Astrocyte (in vitro differentiated cells and primary cell): ENCODE data around the gene EBF4. TPM values are rescaled to one million over a fixed set of nuclear protein-coding genes. Genes with fewer than 3 reads are reported as not detected.
"Not testable (repeated sequence)": the region's sequence is repeated elsewhere in the genome, so short reads cannot be mapped to it uniquely, and the experiment has no call there.

Experiments used
- DNase-seq: peaks from one replicate; pipeline ENCODE4 v3.0.0-alpha.2; 2010; ENCODE audit warnings: low read depth
- FAIRE-seq: peaks from 2 replicates; lab custom pipeline; 2011; peaks lifted over from hg19 to GRCh38; lab: Jason Lieb, UNC
- H2AFZ ChIP-seq: 2 replicates; pipeline ENCODE4 v1.6.0; 2012; ENCODE audit warnings: low read depth, low read length, inconsistent platforms
- H3K27ac ChIP-seq: 2 replicates; pipeline ENCODE4 v1.5.1; 2011; ENCODE audit warnings: low read depth, low read length, inconsistent platforms
- H3K27me3 ChIP-seq: 2 replicates; pipeline ENCODE4 v1.6.0; 2011; ENCODE audit warnings: low read length, inconsistent platforms; ENCODE audit not compliant: insufficient read depth
- H3K36me3 ChIP-seq: 2 replicates; pipeline ENCODE4 v1.5.1; 2011; ENCODE audit warnings: low read length, inconsistent platforms; ENCODE audit not compliant: insufficient read depth
- H3K4me1 ChIP-seq: 2 replicates; pipeline ENCODE4 v1.5.1; 2011; ENCODE audit warnings: low read length, inconsistent platforms; ENCODE audit not compliant: insufficient read depth
- H3K4me2 ChIP-seq: 2 replicates; pipeline ENCODE4 v1.6.0; 2012; ENCODE audit warnings: low read length, inconsistent platforms
- H3K4me3 ChIP-seq: 2 replicates; pipeline ENCODE4 v1.5.1; 2011; ENCODE audit warnings: low read depth, mild to moderate bottlenecking, low read length, inconsistent platforms; ENCODE audit not compliant: insufficient read depth
- H3K79me2 ChIP-seq: 2 replicates; pipeline ENCODE4 v1.6.0; 2012; ENCODE audit warnings: mild to moderate bottlenecking, low read length, inconsistent platforms; ENCODE audit not compliant: insufficient read depth
- H3K9ac ChIP-seq: 2 replicates; pipeline ENCODE4 v1.6.0; 2012; ENCODE audit warnings: mild to moderate bottlenecking, low read length, inconsistent platforms
- H3K9me3 ChIP-seq: 2 replicates; pipeline ENCODE4 v1.5.1; 2012; ENCODE audit warnings: low read depth, mild to moderate bottlenecking, low read length, inconsistent platforms; ENCODE audit not compliant: insufficient read depth
- H4K20me1 ChIP-seq: 2 replicates; pipeline ENCODE4 v1.6.0; 2012; ENCODE audit warnings: low read length, inconsistent platforms; ENCODE audit not compliant: insufficient read depth
- H3K27ac Mint-ChIP-seq: one replicate; pipeline ENCODE4 v1.8.0; 2021; ENCODE audit warnings: mild to moderate bottlenecking, mixed read lengths; ENCODE audit not compliant: unreplicated experiment
- H3K27me3 Mint-ChIP-seq: one replicate; pipeline ENCODE4 v1.8.0; 2021; ENCODE audit warnings: low read depth, mixed read lengths; ENCODE audit not compliant: unreplicated experiment
- H3K36me3 Mint-ChIP-seq: one replicate; pipeline ENCODE4 v1.8.0; 2021; ENCODE audit warnings: low read depth, mixed read lengths; ENCODE audit not compliant: unreplicated experiment
- H3K4me1 Mint-ChIP-seq: one replicate; pipeline ENCODE4 v1.8.0; 2021; ENCODE audit warnings: low read depth, mixed read lengths; ENCODE audit not compliant: unreplicated experiment
- H3K4me3 Mint-ChIP-seq: one replicate; pipeline ENCODE4 v1.8.0; 2021; ENCODE audit warnings: mild to moderate bottlenecking, moderate library complexity, mixed read lengths; ENCODE audit not compliant: unreplicated experiment
- H3K9me3 Mint-ChIP-seq: one replicate; pipeline ENCODE4 v1.8.0; 2021; ENCODE audit warnings: mild to moderate bottlenecking, mixed read lengths; ENCODE audit not compliant: unreplicated experiment
- CTCF ChIP-seq: IDR thresholded peaks from 2 replicates; pipeline ENCODE4 v1.5.1; 2011; ENCODE audit warnings: low read depth, mild to moderate bottlenecking, inconsistent platforms, low read length, moderate library complexity; ENCODE audit not compliant: insufficient read depth
- EZH2 ChIP-seq: IDR thresholded peaks from 2 replicates; pipeline ENCODE4 v1.6.1; 2012; ENCODE audit warnings: mild to moderate bottlenecking, low read length, inconsistent platforms; ENCODE audit not compliant: insufficient read depth
- microRNA-seq: library from miRNA; unstranded; fragments of <30 nt; microRNA quantifications from one replicate; pipeline ENCODE4 v1.2.0, GENCODE V29; 2020
- total RNA-seq: library from RNA; stranded (reverse); gene quantifications from 2 replicates; pipeline ENCODE4 v1.2.1, GENCODE V29; 2021

Gene EBF4
- total RNA-seq, 1 donor from 2014 or later: 2.3 TPM

GRCh38 chr20:2807019-2807418, 114.4 kb downstream of the EBF4 start:
- H4K20me1 ChIP-seq: no peaks in the 10 kb centered on the region
- H3K9ac ChIP-seq: no peak overlapping the region
- H3K4me2 ChIP-seq: no peak overlapping the region
- H3K9me3 ChIP-seq: peaks cover 4% of the 10 kb centered on the region
- H3K79me2 ChIP-seq: no peaks in the 10 kb centered on the region
- TF ChIP-seq EZH2: no peak
- no peak for TF ChIP-seq CTCF
- DNase-seq (no peak), FAIRE-seq (no peak)
- Mint-ChIP-seq H3K27ac (no peak overlapping the region), H3K36me3 (no peaks in the 10 kb centered on the region), H3K9me3 (peaks cover 23% of the 10 kb centered on the region), H3K27me3 (peaks cover 58% of the 10 kb centered on the region), H3K4me1 (peaks cover 7% of the 10 kb centered on the region), H3K4me3 (no peak overlapping the region)
- H3K4me3 ChIP-seq: no peak overlapping the region
- peaks cover 49% of the 10 kb centered on the region for H3K27me3 ChIP-seq
- H3K4me1 ChIP-seq: peaks cover 10% of the 10 kb centered on the region
- H3K36me3 ChIP-seq: no peaks in the 10 kb centered on the region
- no peak overlapping the region for H2AFZ ChIP-seq
- no peak overlapping the region for H3K27ac ChIP-seq

- H3K27ac Mint-ChIP-seq, H2AFZ ChIP-seq, FAIRE-seq, H3K27ac ChIP-seq, H3K4me2 ChIP-seq, H3K4me1 ChIP-seq, H3K79me2 ChIP-seq, H3K9me3 ChIP-seq, H3K4me1 Mint-ChIP-seq, H3K4me3 Mint-ChIP-seq, DNase-seq, H4K20me1 ChIP-seq, H3K36me3 ChIP-seq, H3K4me3 ChIP-seq, H3K36me3 Mint-ChIP-seq, H3K9ac ChIP-seq: not testable (repeated sequence)
- Mint-ChIP-seq H3K27me3 (peaks cover 51% of the 10 kb centered on the region), H3K9me3 (peaks cover 21% of the 10 kb centered on the region)
- peaks cover 40% of the 10 kb centered on the region for H3K27me3 ChIP-seq
Observed at GRCh38 chr20:2807929-2808328, 115.3 kb downstream of the EBF4 start.

- H3K27me3 Mint-ChIP-seq: peaks cover 34% of the 10 kb centered on the region
- TF ChIP-seq CTCF (no peak), EZH2 (no peak)
- no peak overlapping the region for H3K4me2 ChIP-seq
- no peaks in the 10 kb centered on the region for H3K79me2 ChIP-seq
- H3K4me3 Mint-ChIP-seq: no peak overlapping the region
- H3K9ac ChIP-seq: no peak overlapping the region
- peaks cover 20% of the 10 kb centered on the region for H3K4me1 ChIP-seq
- no peak overlapping the region for H3K4me3 ChIP-seq
- no peak overlapping the region for H3K27ac ChIP-seq
- no peaks in the 10 kb centered on the region for H3K36me3 ChIP-seq
- no peak overlapping the region for H3K27ac Mint-ChIP-seq
- DNase-seq (no peak), FAIRE-seq (no peak)
- H3K36me3 Mint-ChIP-seq: no peaks in the 10 kb centered on the region
- H3K27me3 ChIP-seq: peaks cover 28% of the 10 kb centered on the region
- H3K9me3 ChIP-seq: peaks cover 7% of the 10 kb centered on the region
- peaks cover 15% of the 10 kb centered on the region for H3K4me1 Mint-ChIP-seq
- no peaks in the 10 kb centered on the region for H4K20me1 ChIP-seq
- peaks cover 22% of the 10 kb centered on the region for H3K9me3 Mint-ChIP-seq
- H2AFZ ChIP-seq: no peak overlapping the region
Observed at GRCh38 chr20:2809690-2810089, 117.1 kb downstream of the EBF4 start.

Small RNAs within 50 kb of the gene (microRNA-seq; reads per million reads assigned to microRNA genes)
- 67.1 reads per million, percentile 62 among the genes with 10 or more reads in this experiment for gene MIR1292

Other genes with a start within 250 kb of the EBF4 start
- 193 and 207 TPM in 2 replicates for gene SNRPB, start 222.0 kb upstream of the EBF4 start, total RNA-seq
- gene ZNF343, start 183.9 kb upstream of the EBF4 start, total RNA-seq: 7.8 and 9.6 TPM in 2 replicates
- gene TMC2, start 156.2 kb upstream of the EBF4 start, total RNA-seq: not detected in 2 replicates
- gene NOP56, start 40.1 kb upstream of the EBF4 start, total RNA-seq: 256 and 292 TPM in 2 replicates
- gene IDH3B, start 28.6 kb upstream of the EBF4 start, total RNA-seq: 68.0 and 74.8 TPM in 2 replicates
- gene CPXM1, start 107.8 kb downstream of the EBF4 start, total RNA-seq: 10.6 and 10.9 TPM in 2 replicates
- not detected in 2 replicates for gene C20orf141, start 122.2 kb downstream of the EBF4 start, total RNA-seq
- gene TMEM239, start 123.6 kb downstream of the EBF4 start, total RNA-seq: not detected in 2 replicates
- 17.2 and 23.5 TPM in 2 replicates for gene PCED1A, start 147.9 kb downstream of the EBF4 start, total RNA-seq
- 24.9 and 25.1 TPM in 2 replicates for gene VPS16, start 148.0 kb downstream of the EBF4 start, total RNA-seq
- 50.1 and 54.5 TPM in 2 replicates for gene PTPRA, start 180.7 kb downstream of the EBF4 start, total RNA-seq